Epithelial cell of prostate (primary cell): ENCODE measurements around the gene PGRMC1.
"Not testable (repeated sequence)": the region's sequence is repeated elsewhere in the genome, so short reads cannot be mapped to it uniquely, and the experiment has no call there.

Experiments
- DNase-seq: peaks from one replicate; pipeline ENCODE4 v3.0.0-alpha.2; 2011; ENCODE audit warnings: low read depth, low spot score
- H3K27ac ChIP-seq: fragments of 450-650 bp; 2 replicates; pipeline ENCODE4 v1.5.1; 2017; ENCODE audit warnings: mild to moderate bottlenecking

PGRMC1 gene

GRCh38 chrX:119235872-119236622 lies at the start of gene PGRMC1:
TSS of gene PGRMC1 (plus strand) at chrX:119236285. CDS start at chrX:119236364, 79 bp downstream.
- DNase-seq, result peak; percentile 8
- H3K27ac ChIP-seq, result peak within 1 kb of the TSS; percentile 42

DNA sequence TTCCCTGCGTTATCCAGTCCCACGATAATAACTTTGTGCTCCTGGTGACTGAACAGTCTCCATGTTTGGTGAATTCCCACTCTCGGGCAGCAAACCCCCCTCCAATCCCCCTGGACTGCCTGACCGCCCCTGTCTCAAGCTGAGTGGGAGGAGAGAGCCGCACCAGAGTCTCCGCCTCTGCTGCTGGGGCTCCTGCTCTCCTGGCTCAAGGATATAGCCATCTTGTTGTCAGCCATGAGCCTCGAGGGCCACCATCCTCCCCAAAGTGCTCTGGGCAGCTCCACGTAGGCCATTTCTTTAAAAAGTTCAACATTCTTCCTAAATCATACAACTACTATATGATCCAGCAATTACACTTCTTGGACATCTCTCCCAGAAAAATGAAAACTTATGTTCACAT lies 49.3 kb upstream of the PGRMC1 start:
- no peak overlapping the region for H3K27ac ChIP-seq
- no peak for DNase-seq

DNA sequence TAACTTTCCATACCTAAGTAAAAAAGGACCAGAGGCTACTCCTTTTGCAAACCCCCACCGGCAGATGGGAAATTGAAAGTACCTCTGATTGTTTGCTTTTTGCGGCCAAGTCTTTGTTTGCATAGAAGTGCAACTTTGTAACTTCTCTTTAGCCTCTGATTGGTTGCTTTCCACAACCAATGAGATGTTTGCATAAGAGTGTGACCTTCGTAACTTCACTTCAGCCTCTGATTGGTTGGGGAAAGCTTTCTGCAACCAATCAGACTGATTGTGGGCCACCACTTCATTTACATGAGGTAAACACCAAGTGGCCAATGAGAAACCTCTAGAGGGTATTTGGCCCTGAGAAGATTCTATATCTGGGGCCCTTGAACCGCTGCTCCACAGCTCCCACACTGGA lies 48.8 kb upstream of the PGRMC1 start:
- H3K27ac ChIP-seq, result no peak overlapping the region
- no peak for DNase-seq

- H3K27ac ChIP-seq, result no peak overlapping the region
- no peak for DNase-seq
These were observed 47.0 kb upstream of the PGRMC1 start for GRCh38 chrX:119189115-119189514.

- H3K27ac ChIP-seq, result no peak overlapping the region
- no peak for DNase-seq
These were observed 46.5 kb upstream of the PGRMC1 start for GRCh38 chrX:119189595-119189994.

GRCh38 chrX:119190091-119190681 lies 45.9 kb upstream of the PGRMC1 start:
- no peak overlapping the region for H3K27ac ChIP-seq
- no peak for DNase-seq

DNA sequence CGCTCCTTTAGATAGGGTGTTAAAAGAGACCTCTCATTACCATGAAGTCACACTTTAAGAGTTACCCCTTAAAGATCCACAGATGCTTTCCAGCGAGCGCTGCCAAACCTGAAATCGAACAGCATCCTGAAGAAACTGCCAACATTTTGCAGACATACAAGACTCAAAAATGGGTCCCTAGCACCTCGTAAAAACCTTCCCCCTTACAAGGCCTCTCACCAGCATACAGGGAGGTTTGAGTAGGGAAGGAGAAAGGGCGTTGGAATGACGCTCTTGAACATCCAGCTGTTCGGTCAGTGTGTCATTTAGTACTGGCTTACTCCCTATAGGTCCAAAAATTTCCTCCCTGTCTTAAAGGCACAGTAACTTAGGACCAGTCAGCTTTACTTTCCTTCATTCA lies 45.3 kb upstream of the PGRMC1 start:
- DNase-seq, result no peak
- no peak overlapping the region for H3K27ac ChIP-seq

GRCh38 chrX:119194621-119195020 lies 41.5 kb upstream of the PGRMC1 start:
- DNase-seq, result no peak
- H3K27ac ChIP-seq, result no peak overlapping the region

DNA sequence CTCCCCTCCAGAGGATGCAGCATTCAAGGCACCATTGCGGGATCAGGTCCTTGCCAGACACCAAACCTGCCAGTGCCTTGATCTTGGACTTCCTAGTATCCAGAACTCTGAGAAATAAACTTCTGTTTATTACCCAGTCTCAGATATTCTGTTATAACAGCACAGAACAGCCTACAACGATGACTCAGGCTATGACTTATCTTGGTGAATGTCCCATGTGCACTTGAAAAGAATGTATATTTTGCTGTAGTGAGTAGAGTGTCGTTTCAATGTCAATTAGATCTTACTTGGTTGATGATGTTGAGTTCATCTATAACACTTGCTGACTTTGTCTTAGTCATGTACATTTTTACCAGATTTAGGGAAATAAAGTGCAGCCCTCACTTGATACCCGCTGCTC lies 34.5 kb upstream of the PGRMC1 start:
- no peak for DNase-seq

GRCh38 chrX:119206203-119206602 lies 29.9 kb upstream of the PGRMC1 start:
- no peak for DNase-seq
- H3K27ac ChIP-seq, result no peak overlapping the region

More for the DNA sequence above, 34.5 kb upstream of the PGRMC1 start:
- H3K27ac ChIP-seq, result no peak overlapping the region

GRCh38 chrX:119207483-119207882 lies 28.6 kb upstream of the PGRMC1 start:
- DNase-seq, H3K27ac ChIP-seq: not testable (repeated sequence)

- no peak for DNase-seq
These were observed 27.6 kb upstream of the PGRMC1 start for GRCh38 chrX:119208401-119209057.

DNA sequence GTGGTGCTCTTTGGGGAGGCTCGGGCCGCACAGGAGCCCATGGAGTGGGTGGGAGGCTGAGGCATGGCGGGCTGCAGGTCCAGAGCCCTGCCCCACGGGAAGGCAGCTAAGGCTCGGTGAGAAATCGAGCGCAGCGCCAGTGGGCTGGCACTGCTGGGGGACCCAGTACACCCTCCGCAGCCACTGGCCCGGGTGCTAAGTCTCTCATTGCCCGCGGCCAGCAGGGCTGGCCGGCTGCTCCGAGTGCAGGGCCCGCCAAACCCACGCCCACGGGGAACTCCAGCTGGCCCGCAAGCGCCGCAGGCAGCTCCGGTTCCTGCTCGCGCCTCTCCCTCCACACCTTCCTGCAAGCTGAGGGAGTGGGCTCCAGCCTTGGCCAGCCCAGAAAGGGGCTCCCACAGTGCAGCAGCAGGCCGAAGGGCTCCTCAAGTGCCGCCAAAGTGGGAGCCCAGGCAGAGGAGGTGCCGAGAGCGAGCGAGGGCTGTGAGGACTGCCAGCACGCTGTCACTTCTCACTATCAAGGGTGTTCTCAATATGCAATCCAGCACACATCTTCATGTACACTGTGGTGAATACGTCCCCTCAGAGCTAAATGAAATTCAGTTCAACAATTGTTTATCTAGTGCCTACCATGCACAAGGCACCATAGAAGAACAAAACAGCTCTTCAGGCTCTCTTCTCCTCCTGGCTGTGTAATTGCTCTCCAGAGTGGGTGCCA lies 25.0 kb upstream of the PGRMC1 start:
- not testable (repeated sequence) for DNase-seq

More at GRCh38 chrX:119208401-119209057, 27.6 kb upstream of the PGRMC1 start:
- H3K27ac ChIP-seq, result no peak overlapping the region

GRCh38 chrX:119211649-119212014 lies 24.5 kb upstream of the PGRMC1 start:
- H3K27ac ChIP-seq, result no peak overlapping the region
- no peak for DNase-seq

More for the DNA sequence above, 25.0 kb upstream of the PGRMC1 start:
- H3K27ac ChIP-seq, result not testable (repeated sequence)

DNA sequence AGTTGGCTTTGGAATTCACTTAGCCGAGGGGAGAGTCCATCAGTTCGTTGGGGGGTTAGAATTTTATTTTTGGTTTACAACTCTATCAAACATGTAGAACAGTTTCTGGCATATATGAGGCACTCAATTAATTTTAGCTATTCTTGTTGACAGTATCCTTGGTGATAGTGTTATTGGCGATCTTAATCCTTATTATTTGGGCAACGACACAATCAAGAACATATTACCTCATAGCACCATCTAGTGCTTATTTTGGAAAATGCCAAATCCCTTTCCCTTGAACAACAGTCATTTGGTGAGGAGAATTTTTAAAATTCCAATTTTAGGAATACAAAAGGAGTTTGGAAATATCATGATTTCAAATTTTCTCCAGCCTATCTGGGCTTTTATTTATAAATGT lies 17.9 kb upstream of the PGRMC1 start:
- no peak for DNase-seq
- no peak overlapping the region for H3K27ac ChIP-seq

- H3K27ac ChIP-seq, result no peak overlapping the region
- no peak for DNase-seq
These were observed 13.2 kb upstream of the PGRMC1 start for GRCh38 chrX:119222932-119223331.

GRCh38 chrX:119223783-119224182 lies 12.3 kb upstream of the PGRMC1 start:
- no peak for DNase-seq
- no peak overlapping the region for H3K27ac ChIP-seq

- no peak overlapping the region for H3K27ac ChIP-seq
- DNase-seq, result no peak
These were observed 9.6 kb upstream of the PGRMC1 start for GRCh38 chrX:119226446-119226845.

DNA sequence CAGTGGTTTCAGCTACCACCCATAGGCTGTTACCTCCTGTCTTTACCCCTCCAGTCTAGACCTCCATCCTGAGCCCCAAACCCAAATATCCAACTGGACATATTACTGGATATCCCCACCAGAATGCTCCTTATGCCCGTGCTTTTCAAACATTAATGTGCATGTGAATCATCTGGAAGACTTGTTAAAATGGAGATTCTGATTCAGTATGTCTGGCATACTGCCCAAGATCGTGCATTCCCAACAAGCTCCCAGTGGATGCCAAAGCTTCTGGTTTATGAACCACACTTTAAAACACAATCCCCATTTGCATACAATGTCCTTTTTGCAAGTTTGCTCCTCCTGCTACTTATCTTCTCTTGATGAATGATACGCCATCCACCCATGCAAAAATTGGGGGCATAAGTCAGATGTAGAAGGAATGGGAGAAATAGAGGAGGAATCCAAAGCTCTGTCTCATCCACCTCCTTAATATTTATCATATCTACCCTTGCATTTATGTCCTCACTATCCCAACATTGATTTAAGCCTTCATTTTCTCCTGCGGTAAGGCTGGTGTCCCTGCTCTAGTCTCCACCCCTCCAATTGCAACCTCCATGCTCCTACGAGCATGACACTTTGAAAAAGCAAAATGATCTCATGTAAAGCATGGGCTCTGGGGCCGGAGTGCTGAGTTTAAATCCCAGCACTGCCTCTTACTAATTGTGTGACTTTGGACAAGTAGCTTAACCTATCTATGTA lies 7.4 kb upstream of the PGRMC1 start:
- H3K27ac ChIP-seq, result no peak overlapping the region
- peak; percentile 18 for DNase-seq

- no peak overlapping the region for H3K27ac ChIP-seq
- DNase-seq, result no peak
These were observed 6.9 kb upstream of the PGRMC1 start for GRCh38 chrX:119229253-119229615.
